Stimulated activated CD4-positive, alpha-beta T cell treated with anti-CD3 and anti-CD28 coated beads, Interleukin-1b, Interleukin-23, amount 100 ng/mL, for 4 hours (primary cell): ENCODE data around the gene CST6.

Source experiments
- DNase-seq, 2 donors: peaks; one replicate each; pipeline ENCODE4 v3.0.0-alpha.2; 2020; ENCODE audit warnings: low read depth in 2 of 2

The CST6 gene

DNA sequence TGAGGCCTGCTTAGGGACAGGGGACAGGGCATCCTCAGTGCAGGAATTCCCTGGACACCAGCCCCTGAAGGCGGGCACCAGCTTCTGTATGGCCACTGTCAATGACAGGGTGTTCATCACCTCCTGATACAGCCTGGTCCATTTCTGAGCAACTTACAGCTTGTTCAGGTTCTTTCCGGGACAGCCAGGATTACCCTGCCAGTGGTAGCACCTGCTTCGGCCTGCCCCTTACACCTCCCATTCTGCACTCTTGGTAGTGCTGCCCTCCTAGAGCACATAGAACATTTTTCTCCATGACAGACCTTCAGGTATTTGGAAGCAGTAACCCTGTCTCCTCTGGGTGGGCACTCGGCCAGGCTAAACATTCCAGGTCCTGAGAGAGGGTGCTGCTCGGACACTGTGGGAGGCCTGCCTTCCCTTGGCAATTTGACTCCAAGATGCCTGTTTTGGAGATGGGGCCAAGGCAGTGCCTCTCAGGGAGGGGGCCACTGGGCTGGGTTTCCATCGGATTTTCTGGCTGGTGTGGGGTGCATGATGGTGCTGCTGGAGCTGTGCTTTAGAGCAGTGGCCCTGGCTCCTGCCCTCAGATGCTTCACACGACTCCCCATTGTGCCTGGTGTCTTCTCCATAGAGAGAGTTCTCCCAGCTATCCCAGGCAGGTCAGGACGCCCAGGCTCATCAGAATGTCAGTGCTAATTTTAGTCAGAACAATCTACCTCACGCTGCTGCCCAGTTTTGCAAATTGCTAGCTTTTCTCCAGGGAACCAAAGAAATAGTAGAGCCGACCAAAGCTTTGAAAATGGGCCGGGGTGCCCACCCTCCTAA lies 35.9 kb downstream of the CST6 start:
- no peak for DNase-seq

- DNase-seq, result no peak
These were observed 36.9 kb downstream of the CST6 start, which contains the start of gene GAL3ST3 for GRCh38 chr11:66048547-66049323. Gene GAL3ST3, minus strand, starts transcription at chr11:66049161. Its CDS starts 3,746 bp downstream, at chr11:66045415.

DNA sequence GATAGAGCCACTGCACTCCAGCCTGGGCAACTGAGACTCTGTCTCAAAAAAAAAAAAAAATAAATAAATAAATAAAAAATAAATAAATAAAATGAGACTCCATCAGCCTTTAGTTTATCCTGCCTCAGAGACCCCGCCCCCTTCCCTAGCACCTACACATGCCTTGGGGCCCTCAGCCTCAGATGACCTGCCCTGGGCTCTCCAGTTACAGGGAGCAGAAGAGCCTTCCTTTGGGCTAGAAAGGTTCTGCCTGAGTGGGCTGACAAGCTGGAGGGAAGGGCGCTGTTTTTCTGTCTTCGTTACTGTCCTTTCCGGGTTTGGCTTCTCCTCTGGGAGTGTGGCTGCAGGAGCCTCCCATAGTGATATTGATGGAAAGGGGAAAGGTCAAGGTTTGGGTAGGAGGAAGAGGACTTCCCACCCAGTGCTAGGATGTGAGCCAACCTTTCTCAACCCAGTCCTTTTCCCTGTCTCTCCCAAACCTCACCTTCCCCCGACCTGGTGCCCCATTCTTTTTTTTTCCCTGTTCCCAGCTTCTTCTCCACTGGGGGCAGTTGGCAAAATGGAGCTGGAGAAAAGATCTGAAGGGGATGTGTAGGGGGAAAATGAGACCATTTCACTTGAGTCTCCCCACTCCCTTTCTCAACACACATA lies 38.9 kb downstream of the CST6 start:
- DNase-seq, result no peak

DNA sequence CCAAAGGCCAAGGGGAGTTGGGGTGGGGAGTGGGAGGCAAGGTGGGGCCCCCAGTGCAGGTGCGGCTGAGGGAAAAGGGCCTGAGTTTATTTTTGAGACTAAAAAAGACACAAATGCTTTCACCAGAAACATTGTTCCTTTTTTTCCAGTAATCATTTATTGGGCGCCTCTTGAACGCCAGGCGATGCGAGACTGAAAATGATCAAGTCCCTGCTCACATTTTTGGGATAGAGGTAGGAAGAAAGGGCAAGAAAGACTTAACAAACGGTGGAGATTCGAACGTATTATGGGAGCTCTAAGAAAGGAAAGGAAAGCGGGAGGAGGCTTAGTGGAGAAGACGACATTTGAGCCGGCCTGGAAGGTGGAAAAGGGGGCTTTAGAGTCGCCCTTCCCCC lies 39.6 kb downstream of the CST6 start:
- no peak for DNase-seq

GRCh38 chr11:66051766-66052663 lies 40.2 kb downstream of the CST6 start, which contains the start of gene SF3B2:
Gene SF3B2, plus strand, starts transcription at chr11:66052364. Its CDS starts 21 bp downstream, at chr11:66052385.
- peak; percentile 89 for DNase-seq

- no peak for DNase-seq
These were observed 40.8 kb downstream of the CST6 start for GRCh38 chr11:66052664-66052982.

- DNase-seq, result no peak
These were observed 43.2 kb downstream of the CST6 start for GRCh38 chr11:66055021-66055420.

DNA sequence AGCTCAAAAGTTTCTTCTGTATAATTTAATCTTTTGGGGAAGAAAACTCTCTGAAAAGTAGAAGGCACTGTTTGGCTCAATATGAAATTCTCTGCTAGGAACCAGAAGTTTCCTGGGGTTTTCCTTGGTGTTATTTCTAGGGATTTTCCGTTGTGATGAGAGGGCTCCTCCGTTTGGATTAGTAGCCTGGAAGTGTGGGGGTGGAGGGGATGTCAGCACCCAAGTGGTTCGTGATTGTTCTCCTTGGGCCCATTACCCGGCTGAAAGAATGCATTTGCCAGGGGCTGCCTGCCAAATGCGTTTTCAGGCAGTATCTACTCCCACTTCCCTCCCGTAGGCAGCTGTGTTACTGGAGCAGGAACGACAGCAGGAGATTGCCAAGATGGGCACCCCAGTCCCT lies 44.7 kb downstream of the CST6 start:
- no peak for DNase-seq

GRCh38 chr11:66059966-66060680 lies 48.3 kb downstream of the CST6 start:
- DNase-seq, result no peak

DNA sequence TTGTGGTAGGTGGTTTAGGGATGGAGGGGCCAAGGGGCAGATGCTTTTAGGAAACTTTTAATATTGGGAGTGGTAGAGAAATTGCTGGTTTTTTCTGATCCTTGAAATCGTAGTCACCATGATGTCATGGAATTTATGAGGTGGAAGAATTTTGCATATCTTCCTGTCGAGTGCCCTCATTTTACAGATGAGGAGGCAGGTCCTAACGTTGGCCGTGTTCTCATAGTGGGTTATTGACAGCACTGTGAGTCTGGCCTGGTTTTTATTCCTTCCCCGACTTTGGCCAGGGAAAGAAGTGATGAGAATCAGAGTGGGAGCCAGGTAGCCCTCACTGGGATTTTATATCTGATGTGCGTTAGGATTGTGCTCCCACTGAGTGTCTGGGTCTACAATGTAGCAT lies 49.5 kb downstream of the CST6 start:
- DNase-seq, result no peak

GRCh38 chr11:66062408-66062807 lies 50.6 kb downstream of the CST6 start:
- DNase-seq, result no peak
